OCI-LY7 (cell line): Measurements from ENCODE around the gene RAB1A.

Experiments
- CTCF ChIP-seq: fragments of 200-600 bp; sonication (generic); conservative IDR thresholded peaks from 2 replicates; pipeline ENCODE4 v1.5.1; 2014; ENCODE audit warnings: mild to moderate bottlenecking, antibody characterized with exemption, low read length, moderate library complexity, mixed read lengths
- EZH2phosphoT487 ChIP-seq: fragments of 200-600 bp; sonication (generic); IDR thresholded peaks from 2 replicates; pipeline ENCODE4 v1.6.1; 2018; ENCODE audit warnings: low read depth, borderline replicate concordance, mild to moderate bottlenecking, mixed run types, antibody characterized with exemption, low read length, moderate library complexity, mixed read lengths

GRCh38 chr2:65044097-65044735 lies 85.7 kb downstream of the RAB1A start:
- no peak for TF ChIP-seq EZH2phosphoT487
- no peak for TF ChIP-seq CTCF
